Ectodermal cell (in vitro differentiated cells): Measurements from ENCODE around the gene RSPO1.

Source experiments
- H3K27ac ChIP-seq: 2 replicates; pipeline ENCODE4 v1.7.0; 2013; ENCODE audit warnings: mild to moderate bottlenecking, low read depth, low read length; ENCODE audit not compliant: insufficient read depth, poor library complexity, severe bottlenecking
- H3K27me3 ChIP-seq: 2 replicates; pipeline ENCODE4 v1.7.0; 2013; ENCODE audit warnings: mild to moderate bottlenecking, low read length; ENCODE audit not compliant: insufficient read depth, control insufficient read depth, poor library complexity, severe bottlenecking
- H3K36me3 ChIP-seq: one replicate; pipeline ENCODE4 v1.7.0; 2013; ENCODE audit warnings: low read length; ENCODE audit not compliant: control insufficient read depth, insufficient read depth
- H3K4me1 ChIP-seq: one replicate; pipeline ENCODE4 v1.7.0; 2013; ENCODE audit warnings: low read length; ENCODE audit not compliant: control insufficient read depth, insufficient read depth
- H3K4me3 ChIP-seq: 2 replicates; pipeline ENCODE4 v1.7.0; 2013; ENCODE audit warnings: low read depth, low read length, control low read depth; ENCODE audit not compliant: insufficient read depth
- H3K9me3 ChIP-seq: 2 replicates; pipeline ENCODE4 v1.7.0; 2013; ENCODE audit warnings: mild to moderate bottlenecking, low read length, moderate library complexity; ENCODE audit not compliant: control insufficient read depth
- WGBS, 2 experiments: methylation state at CpG; one replicate each; pipeline ENCODE4 v1.1.7; 2013; ENCODE audit warnings: missing lambda C conversion rate in 2 of 2; 5-methylcytosine and 5-hydroxymethylcytosine counted together

RSPO1 gene

DNA sequence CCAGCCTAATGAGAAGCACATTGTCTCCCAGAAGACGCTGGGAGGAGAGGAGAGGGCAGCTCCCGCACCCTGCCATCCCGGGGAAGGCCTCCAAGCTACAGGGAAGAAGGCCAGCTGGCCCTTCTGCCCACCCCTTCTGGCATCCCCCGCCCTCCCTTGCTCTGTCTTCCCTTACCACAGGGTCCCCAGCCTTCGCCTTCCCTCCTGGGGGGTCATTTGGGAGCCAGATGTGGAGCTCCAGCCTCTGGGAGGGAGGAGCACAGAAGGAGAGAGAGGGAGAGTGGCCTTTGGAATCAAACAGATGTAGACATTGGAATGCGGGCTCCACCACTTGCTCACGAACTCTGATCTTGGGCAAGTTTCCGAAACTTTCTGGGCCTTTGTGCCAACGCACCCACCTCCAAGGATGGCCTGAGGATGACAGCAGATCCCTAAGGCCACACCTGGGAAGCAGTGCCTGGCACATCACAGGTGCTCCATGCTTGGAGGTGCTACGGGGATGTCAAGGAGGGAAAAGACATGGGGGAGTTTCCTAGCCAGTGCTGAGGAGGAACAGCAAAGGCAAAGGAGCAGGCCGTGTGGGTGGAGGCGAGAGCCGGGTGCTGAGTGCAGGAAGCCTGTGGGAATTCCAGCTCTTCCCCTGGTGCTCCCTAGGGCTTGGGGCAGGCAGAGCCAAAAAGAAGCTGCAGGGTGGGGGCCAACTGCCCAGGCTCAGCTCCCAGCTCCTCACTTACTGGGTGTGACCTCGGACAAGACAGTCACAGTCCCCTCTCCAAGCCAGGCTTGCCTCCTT is 23.1 kb upstream of the RSPO1 start:
- H3K4me1 ChIP-seq = peaks cover 20% of the 10 kb centered on the region
- no peak overlapping the region for H3K27ac ChIP-seq
- H3K9me3 ChIP-seq = no peaks in the 10 kb centered on the region
- no peaks in the 10 kb centered on the region for H3K36me3 ChIP-seq
- H3K4me3 ChIP-seq = no peak overlapping the region
- no peaks in the 10 kb centered on the region for H3K27me3 ChIP-seq
- WGBS, 2 experiments = 87 to 89% methylated on average over 14 of the region's 14 CpGs

- H3K4me3 ChIP-seq = no peak overlapping the region
- no peaks in the 10 kb centered on the region for H3K27me3 ChIP-seq
- no peaks in the 10 kb centered on the region for H3K9me3 ChIP-seq
- H3K27ac ChIP-seq = no peak overlapping the region
- WGBS, 2 experiments = 90 to 95% methylated on average over 11 of the region's 11 CpGs
- no peaks in the 10 kb centered on the region for H3K36me3 ChIP-seq
- peaks cover 17% of the 10 kb centered on the region for H3K4me1 ChIP-seq
Observed at GRCh38 chr1:37656881-37657280, 22.2 kb upstream of the RSPO1 start.

DNA sequence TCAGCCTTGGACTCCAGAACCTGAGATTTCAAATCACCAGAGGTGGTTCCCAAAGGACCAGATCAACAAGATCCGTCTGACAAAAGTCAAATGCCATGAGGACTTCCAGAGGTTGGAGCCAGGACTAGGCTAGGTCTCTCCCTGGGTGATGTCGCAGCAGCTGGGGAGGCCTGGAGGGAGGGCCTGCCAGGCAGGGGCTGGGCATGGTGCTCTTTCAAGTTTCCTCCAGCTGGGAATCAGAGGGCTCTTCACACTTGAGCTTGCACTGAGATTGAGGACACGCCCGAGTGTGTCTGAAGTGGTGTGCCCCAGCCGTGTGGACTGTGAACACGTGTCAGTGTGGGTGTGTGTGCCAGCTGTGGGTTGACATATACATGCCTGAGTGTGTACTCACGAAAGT is 21.3 kb upstream of the RSPO1 start:
- Histone ChIP-seq H3K27me3 (no peaks in the 10 kb centered on the region), H3K36me3 (no peaks in the 10 kb centered on the region), H3K4me3 (no peak overlapping the region), H3K9me3 (no peaks in the 10 kb centered on the region), H3K4me1 (peaks cover 9% of the 10 kb centered on the region), H3K27ac (no peak overlapping the region)
- WGBS, 2 experiments = 86 to 89% methylated on average over 7 of the region's 7 CpGs

- H3K4me1 ChIP-seq = peaks cover 1% of the 10 kb centered on the region
- no peaks in the 10 kb centered on the region for H3K9me3 ChIP-seq
- H3K36me3 ChIP-seq = no peaks in the 10 kb centered on the region
- no peak overlapping the region for H3K27ac ChIP-seq
- no peaks in the 10 kb centered on the region for H3K27me3 ChIP-seq
- no peak overlapping the region for H3K4me3 ChIP-seq
Observed at GRCh38 chr1:37655274-37655673, 20.6 kb upstream of the RSPO1 start.

DNA sequence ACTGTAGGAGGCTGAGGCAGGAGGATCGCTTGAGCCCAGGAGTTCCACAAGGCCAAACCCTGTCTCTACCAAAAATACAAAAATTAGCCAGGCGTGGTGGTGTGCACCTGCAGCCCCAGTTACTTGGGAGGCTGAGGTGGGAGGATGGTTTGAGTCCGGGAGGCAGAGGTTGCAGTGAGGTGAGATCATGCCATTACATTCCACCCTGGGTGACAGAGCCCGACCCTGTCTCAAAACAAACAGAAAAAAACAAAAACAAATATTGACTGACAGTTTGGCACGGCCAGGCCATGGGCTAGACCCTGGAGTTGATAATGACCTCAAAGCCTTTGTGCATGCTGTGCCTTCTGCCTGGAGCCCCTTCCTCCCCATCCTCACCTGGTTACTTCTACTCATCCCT is 19.2 kb upstream of the RSPO1 start:
- H3K9me3 ChIP-seq = no peaks in the 10 kb centered on the region
- H3K4me1 ChIP-seq = no peaks in the 10 kb centered on the region
- no peaks in the 10 kb centered on the region for H3K27me3 ChIP-seq
- H3K4me3 ChIP-seq = no peak overlapping the region
- no peak overlapping the region for H3K27ac ChIP-seq
- H3K36me3 ChIP-seq = no peaks in the 10 kb centered on the region
- 78 to 86% methylated on average over 5 of the region's 5 CpGs for WGBS, 2 experiments

DNA sequence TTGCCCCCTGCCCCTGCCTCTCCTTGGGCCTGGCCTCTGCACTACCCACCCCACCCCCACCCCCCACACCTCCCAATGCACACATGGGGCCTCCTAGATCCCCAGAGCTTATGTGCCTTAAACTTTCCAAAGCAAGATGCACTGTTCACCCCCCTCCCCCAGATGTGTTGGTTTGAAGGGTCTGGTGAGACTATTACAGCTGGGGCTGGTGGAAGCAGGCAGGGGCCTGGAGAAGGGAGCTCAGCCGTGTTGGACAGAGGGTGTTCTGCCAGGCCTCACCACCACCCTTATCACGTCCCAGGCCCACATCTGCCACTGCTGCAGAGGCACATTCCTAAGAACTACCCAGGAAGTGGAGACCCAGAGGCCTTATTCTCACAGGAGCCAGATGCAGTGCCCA is 18.3 kb upstream of the RSPO1 start:
- Histone ChIP-seq H3K9me3 (no peaks in the 10 kb centered on the region), H3K36me3 (no peaks in the 10 kb centered on the region), H3K4me3 (no peak overlapping the region), H3K27ac (no peak overlapping the region), H3K27me3 (no peaks in the 10 kb centered on the region), H3K4me1 (no peaks in the 10 kb centered on the region)
- 87 to 93% methylated on average over 2 of the region's 2 CpGs for WGBS, 2 experiments

- Histone ChIP-seq H3K9me3 (no peaks in the 10 kb centered on the region), H3K27me3 (no peaks in the 10 kb centered on the region), H3K27ac (no peak overlapping the region), H3K36me3 (no peaks in the 10 kb centered on the region), H3K4me1 (no peaks in the 10 kb centered on the region), H3K4me3 (no peak overlapping the region)
- 92 to 94% methylated on average over 10 of the region's 10 CpGs for WGBS, 2 experiments
Observed at GRCh38 chr1:37651803-37652202, 17.1 kb upstream of the RSPO1 start.

DNA sequence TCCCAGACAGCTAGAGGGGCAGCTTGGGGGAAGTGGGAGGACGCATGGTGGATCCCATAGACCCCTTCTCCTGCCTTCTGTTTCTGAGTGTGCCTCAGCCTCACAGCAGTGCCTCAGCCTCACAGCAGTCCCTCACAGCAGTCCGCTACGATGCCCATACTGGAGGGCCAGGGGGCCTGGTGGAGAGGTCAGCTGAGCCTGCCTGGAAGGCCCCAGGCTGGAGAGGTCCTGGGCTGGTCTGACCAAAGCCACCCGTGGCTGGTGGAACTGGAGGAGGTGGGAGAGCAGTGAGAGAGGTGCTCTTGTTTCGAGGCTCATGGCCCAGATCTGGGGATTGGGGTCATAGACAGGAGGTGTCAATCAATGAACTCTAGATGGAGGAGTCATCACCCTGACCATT is 16.0 kb upstream of the RSPO1 start:
- Histone ChIP-seq H3K36me3 (no peaks in the 10 kb centered on the region), H3K27me3 (no peaks in the 10 kb centered on the region), H3K4me3 (no peak overlapping the region), H3K9me3 (no peaks in the 10 kb centered on the region), H3K4me1 (no peaks in the 10 kb centered on the region), H3K27ac (no peak overlapping the region)
- WGBS, 2 experiments = 78 to 79% methylated on average over 5 of the region's 5 CpGs

DNA sequence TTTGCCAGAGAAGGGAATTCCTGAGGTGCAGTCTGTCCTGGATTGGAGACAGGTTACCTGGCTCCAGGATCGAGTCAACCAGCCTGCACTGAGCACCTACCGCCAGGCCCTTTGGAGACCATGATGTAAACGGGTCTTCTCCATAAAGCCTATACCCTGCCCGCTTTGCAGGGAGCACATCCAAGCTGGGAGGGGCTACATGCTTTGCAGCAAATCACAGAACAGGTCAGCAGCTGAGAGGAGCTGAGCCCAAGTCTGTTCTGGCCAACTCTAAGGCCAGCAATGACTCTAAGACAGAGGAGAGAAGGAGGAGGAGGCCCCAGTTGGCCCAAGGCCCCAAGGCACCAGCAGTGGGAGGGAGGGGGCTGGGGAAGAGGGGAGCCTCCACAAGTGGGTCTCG is 15.5 kb upstream of the RSPO1 start:
- 74 to 79% methylated on average over 5 of the region's 5 CpGs for WGBS, 2 experiments
- no peaks in the 10 kb centered on the region for H3K27me3 ChIP-seq

GRCh38 chr1:37647281-37647680 is 12.6 kb upstream of the RSPO1 start:
- Histone ChIP-seq H3K9me3 (no peaks in the 10 kb centered on the region), H3K4me1 (no peaks in the 10 kb centered on the region), H3K36me3 (no peaks in the 10 kb centered on the region), H3K27ac (no peak overlapping the region), H3K27me3 (peaks cover 24% of the 10 kb centered on the region), H3K4me3 (no peak overlapping the region)
- 89 to 94% methylated on average over 7 of the region's 7 CpGs for WGBS, 2 experiments

More for the DNA sequence above, 15.5 kb upstream of the RSPO1 start:
- Histone ChIP-seq H3K9me3 (no peaks in the 10 kb centered on the region), H3K36me3 (no peaks in the 10 kb centered on the region), H3K27ac (no peak overlapping the region), H3K4me1 (no peaks in the 10 kb centered on the region), H3K4me3 (no peak overlapping the region)

GRCh38 chr1:37641059-37641458 is 6.4 kb upstream of the RSPO1 start:
- Histone ChIP-seq H3K4me1 (no peaks in the 10 kb centered on the region), H3K4me3 (no peak overlapping the region), H3K27me3 (peaks cover 85% of the 10 kb centered on the region), H3K27ac (no peak overlapping the region), H3K36me3 (no peaks in the 10 kb centered on the region), H3K9me3 (no peaks in the 10 kb centered on the region)
- 80 to 90% methylated on average over 1 of the region's 1 CpG for WGBS, 2 experiments
